Neuronal stem cell (in vitro differentiated cells): Measurements from ENCODE around the gene DTX3.
A peak's percentile ranks its signal among the peaks of the same experiment; 100 is the strongest.

Experiments
- DNase-seq: peaks from one replicate; pipeline ENCODE4 v3.0.0-alpha.2; 2013; ENCODE audit warnings: low spot score
- H2AFZ ChIP-seq: one replicate; pipeline ENCODE4 v1.6.1; 2013; ENCODE audit warnings: mild to moderate bottlenecking, low read length, inconsistent platforms
- H2AK5ac ChIP-seq: 2 replicates; pipeline ENCODE4 v1.6.1; 2013; ENCODE audit warnings: low read depth, mild to moderate bottlenecking, inconsistent platforms, low read length, moderate library complexity, mixed read lengths
- H2BK120ac ChIP-seq: 2 replicates; pipeline ENCODE4 v1.6.1; 2013; ENCODE audit warnings: low read depth, mild to moderate bottlenecking, inconsistent platforms, low read length, moderate library complexity, mixed read lengths
- H2BK12ac ChIP-seq: one replicate; pipeline ENCODE4 v1.6.1; 2013; ENCODE audit warnings: low read length, inconsistent platforms
- H2BK15ac ChIP-seq: 2 replicates; pipeline ENCODE4 v1.6.1; 2013; ENCODE audit warnings: mild to moderate bottlenecking, low read length, inconsistent platforms, mixed read lengths
- H2BK5ac ChIP-seq: one replicate; pipeline ENCODE4 v1.6.1; 2013; ENCODE audit warnings: inconsistent platforms, mild to moderate bottlenecking, low read length, moderate library complexity
- H3K14ac ChIP-seq: one replicate; pipeline ENCODE4 v1.6.1; 2013; ENCODE audit warnings: low read length, inconsistent platforms
- H3K18ac ChIP-seq: 2 replicates; pipeline ENCODE4 v1.6.1; 2013; ENCODE audit warnings: low read length, inconsistent platforms
- H3K23ac ChIP-seq: 2 replicates; pipeline ENCODE4 v1.6.1; 2013; ENCODE audit warnings: low read depth, mild to moderate bottlenecking, mixed read lengths, low read length, inconsistent platforms; ENCODE audit not compliant: poor library complexity
- H3K27ac ChIP-seq: replicated peaks from 3 replicates; pipeline ENCODE4 v1.5.1; 2013; ENCODE audit warnings: low read length, inconsistent platforms
- H3K27me3 ChIP-seq, 3 experiments: 2 replicates each; pipeline ENCODE4 v1.6.1; 2013; ENCODE audit warnings: low read length in 3 of 3, mild to moderate bottlenecking in 2 of 3, inconsistent platforms in 1 of 3, low read depth in 1 of 3, mixed read lengths in 1 of 3, moderate library complexity in 1 of 3; ENCODE audit not compliant: control insufficient read depth in 3 of 3, insufficient read depth in 3 of 3
- H3K36me3 ChIP-seq, 2 donors: replicated peaks in 1 of 2; 2 replicates each; pipeline ENCODE4 v1.6.1; 2013; ENCODE audit warnings: low read length in 2 of 2; ENCODE audit not compliant: control insufficient read depth in 2 of 2, insufficient read depth in 2 of 2
- H3K4ac ChIP-seq: 2 replicates; pipeline ENCODE4 v1.6.1; 2013; ENCODE audit warnings: inconsistent platforms, mild to moderate bottlenecking, low read length, moderate library complexity
- H3K4me1 ChIP-seq, 2 donors: 1 replicate in 1 of 2; 2 replicates in 1 of 2; pipeline ENCODE4 v1.6.1; 2013; ENCODE audit warnings: low read length in 2 of 2, low read depth in 1 of 2; ENCODE audit not compliant: control insufficient read depth in 2 of 2, insufficient read depth in 1 of 2
- H3K4me2 ChIP-seq: one replicate; pipeline ENCODE4 v1.6.1; 2013; ENCODE audit warnings: mild to moderate bottlenecking, low read length, inconsistent platforms; ENCODE audit not compliant: insufficient read depth, poor library complexity, severe bottlenecking
- H3K4me3 ChIP-seq, 2 donors: 2 replicates each; pipeline ENCODE4 v1.5.1; 2013; ENCODE audit warnings: low read length in 2 of 2, mild to moderate bottlenecking in 2 of 2, inconsistent platforms in 1 of 2, moderate library complexity in 1 of 2
- H3K79me1 ChIP-seq: one replicate; pipeline ENCODE4 v1.6.1; 2013; ENCODE audit warnings: low read depth, mild to moderate bottlenecking, inconsistent platforms, low read length, moderate library complexity
- H3K9ac ChIP-seq: one replicate; pipeline ENCODE4 v1.6.1; 2013; ENCODE audit warnings: mild to moderate bottlenecking, low read depth, low read length, inconsistent platforms; ENCODE audit not compliant: poor library complexity
- H3K9me3 ChIP-seq, 2 donors: replicated peaks in 1 of 2; 2 replicates each; pipeline versions ENCODE3 to v1.6.1; 2013; ENCODE audit warnings: low read length in 2 of 2, mild to moderate bottlenecking in 2 of 2, inconsistent platforms in 1 of 2, low read depth in 1 of 2, mixed read lengths in 1 of 2, moderate library complexity in 1 of 2; ENCODE audit not compliant: control insufficient read depth in 2 of 2, insufficient read depth in 1 of 2
- H4K8ac ChIP-seq: one replicate; pipeline ENCODE4 v1.6.1; 2013; ENCODE audit warnings: low read depth, mild to moderate bottlenecking, inconsistent platforms, low read length, moderate library complexity
- H4K91ac ChIP-seq: one replicate; pipeline ENCODE4 v1.6.1; 2013; ENCODE audit warnings: low read length, low read depth, mild to moderate bottlenecking, inconsistent platforms; ENCODE audit not compliant: poor library complexity
- WGBS, 2 donors: extraction: QIAGEN DNeasy Blood & Tissue Kit; methylation state at CpG; one replicate each; pipeline ENCODE4 v1.1.7; 2013; ENCODE audit warnings: missing lambda C conversion rate in 2 of 2, mixed read lengths in 1 of 2; ENCODE audit not compliant: insufficient read length in 2 of 2, insufficient replicate concordance in 1 of 2; ENCODE audit errors: extremely low coverage in 2 of 2; 5-methylcytosine and 5-hydroxymethylcytosine counted together

Gene DTX3

DNA sequence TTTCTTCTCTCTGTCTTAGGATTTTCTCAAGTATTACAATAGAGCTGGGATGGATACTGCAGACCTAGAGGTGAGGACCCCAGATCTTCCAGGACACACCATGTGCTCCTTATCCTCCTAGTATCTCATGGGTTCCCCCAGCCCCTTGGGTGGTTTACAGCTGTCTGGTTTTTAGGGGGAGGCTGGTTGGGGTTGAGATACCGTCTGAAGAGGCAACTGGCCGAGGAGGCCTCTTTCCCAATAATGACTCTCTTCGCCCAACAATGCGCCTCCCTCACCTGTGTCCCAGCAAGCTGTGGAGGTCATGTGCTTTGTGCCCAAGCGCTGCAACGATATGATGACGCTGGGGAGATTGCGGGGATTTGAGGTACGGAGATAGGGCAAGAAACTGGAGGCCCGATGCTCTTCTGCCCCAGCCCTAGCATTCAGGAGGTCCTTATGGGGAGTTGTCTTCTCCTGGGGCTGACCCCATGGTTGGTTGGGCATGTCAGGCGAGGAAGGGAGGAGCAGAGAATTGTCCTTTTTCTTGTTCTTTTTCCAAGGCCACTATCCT lies 10.4 kb downstream of the DTX3 start:
- H2BK5ac ChIP-seq = no peak overlapping the region
- no peak overlapping the region for H3K9ac ChIP-seq
- H3K18ac ChIP-seq = no peak overlapping the region
- H3K9me3 ChIP-seq = no peaks in the 10 kb centered on the region
- peaks cover 13 to 54% of the 10 kb centered on the region in 2 donors for H3K36me3 ChIP-seq
- H3K27ac ChIP-seq = no peak overlapping the region
- no peak overlapping the region for H2BK15ac ChIP-seq
- no peak overlapping the region for H4K91ac ChIP-seq
- H2BK120ac ChIP-seq = no peak overlapping the region
- no peak overlapping the region for H3K23ac ChIP-seq
- H2AFZ ChIP-seq = no peak overlapping the region
- no CpG with 5 or more reads among the region's 11 CpGs for WGBS, 2 donors
- peaks cover 0 to 30% (median 9%) of the 10 kb centered on the region in 3 experiments for H3K27me3 ChIP-seq
- no peak overlapping the region for H3K14ac ChIP-seq
- peaks cover 6 to 9% of the 10 kb centered on the region in 2 donors for H3K4me1 ChIP-seq
- H4K8ac ChIP-seq = no peak overlapping the region
- H3K4me2 ChIP-seq = no peak overlapping the region
- no peak for DNase-seq
- H3K4ac ChIP-seq = no peak overlapping the region
- H3K79me1 ChIP-seq = no peaks in the 10 kb centered on the region
- H2AK5ac ChIP-seq = no peak overlapping the region
- H2BK12ac ChIP-seq = no peak overlapping the region
- no peak overlapping the region for H3K4me3 ChIP-seq

DNA sequence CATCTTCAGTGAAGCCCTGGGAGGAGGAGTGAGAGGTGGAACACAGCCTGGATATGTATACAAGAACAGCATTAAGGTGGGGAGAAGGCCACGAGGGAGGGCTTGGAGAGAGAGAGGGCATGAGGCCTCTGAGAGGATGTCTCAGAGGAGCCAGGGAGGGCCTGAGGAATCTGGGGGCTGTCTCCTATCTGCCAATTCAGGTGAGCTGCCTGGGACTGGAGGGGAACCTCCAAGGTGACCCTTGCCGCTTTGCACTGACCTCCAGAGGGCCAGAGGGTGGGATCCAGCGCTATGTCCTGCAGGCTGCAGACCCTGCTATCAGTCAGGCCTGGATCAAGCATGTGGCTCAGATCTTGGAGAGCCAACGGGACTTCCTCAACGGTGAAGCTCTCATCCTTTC lies 11.0 kb downstream of the DTX3 start:
- no peak overlapping the region for H3K14ac ChIP-seq
- peaks cover 13 to 54% of the 10 kb centered on the region in 2 donors for H3K36me3 ChIP-seq
- H3K4me3 ChIP-seq = no peak overlapping the region
- no peak overlapping the region for H3K18ac ChIP-seq
- H3K27ac ChIP-seq = no peak overlapping the region
- H3K79me1 ChIP-seq = no peaks in the 10 kb centered on the region
- DNase-seq = no peak
- peak overlapping the region; percentile 30 for H2BK5ac ChIP-seq
- H3K4ac ChIP-seq = no peak overlapping the region
- no peaks in the 10 kb centered on the region for H3K9me3 ChIP-seq
- no peak overlapping the region for H2AFZ ChIP-seq
- no peak overlapping the region for H3K23ac ChIP-seq
- no peak overlapping the region for H2AK5ac ChIP-seq
- H2BK15ac ChIP-seq = no peak overlapping the region
- no peak overlapping the region for H4K91ac ChIP-seq
- no peak overlapping the region for H4K8ac ChIP-seq
- H2BK120ac ChIP-seq = no peak overlapping the region
- no peak overlapping the region for H3K9ac ChIP-seq
- H3K4me2 ChIP-seq = no peak overlapping the region
- peaks cover 0 to 33% (median 15%) of the 10 kb centered on the region in 3 experiments for H3K27me3 ChIP-seq
- H2BK12ac ChIP-seq = no peak overlapping the region
- H3K4me1 ChIP-seq = peaks cover 4 to 6% of the 10 kb centered on the region in 2 donors
- WGBS, 2 donors = no CpG with 5 or more reads among the region's 5 CpGs

- Histone ChIP-seq H3K36me3 (peaks cover 13 to 54% of the 10 kb centered on the region in 2 donors), H3K4ac (no peak overlapping the region), H3K4me3 (no peak overlapping the region), H3K23ac (no peak overlapping the region), H2BK12ac (no peak overlapping the region), H3K4me1 (peaks cover 3 to 9% of the 10 kb centered on the region in 2 donors), H2BK120ac (no peak overlapping the region), H3K14ac (no peak overlapping the region), H3K4me2 (no peak overlapping the region), H2AFZ (no peak overlapping the region), H3K9me3 (no peaks in the 10 kb centered on the region), H3K27ac (no peak overlapping the region), H3K9ac (no peak overlapping the region), H2BK5ac (no peak overlapping the region), H4K8ac (no peak overlapping the region), H3K79me1 (no peaks in the 10 kb centered on the region), H2BK15ac (no peak overlapping the region), H3K27me3 (peaks cover 0 to 42% (median 24%) of the 10 kb centered on the region in 3 experiments), H3K18ac (no peak overlapping the region), H4K91ac (no peak overlapping the region), H2AK5ac (no peak overlapping the region)
- WGBS, 2 donors = no CpG with 5 or more reads among the region's 3 CpGs
- no peak for DNase-seq
These were observed 11.9 kb downstream of the DTX3 start for GRCh38 chr12:57616383-57617101.

DNA sequence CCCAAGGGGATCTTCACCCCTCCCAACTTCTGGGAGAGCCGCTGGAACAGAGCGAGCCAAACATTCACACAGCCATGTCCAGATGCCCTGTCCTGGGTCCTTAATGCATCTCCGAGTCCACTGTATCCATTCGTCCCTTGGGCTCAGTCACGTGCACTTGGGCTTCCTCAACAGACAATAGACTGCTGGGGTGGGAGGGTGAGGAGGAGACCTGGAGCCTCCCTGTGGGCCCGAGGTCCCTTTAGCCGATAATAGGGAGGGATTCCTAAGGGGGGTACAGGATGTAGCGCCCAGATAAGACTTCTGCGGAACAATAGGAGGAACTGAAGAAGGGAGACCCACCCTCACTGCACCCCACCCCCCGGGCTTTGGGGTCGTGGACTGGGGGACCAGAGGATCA lies 13.3 kb downstream of the DTX3 start:
- no peak overlapping the region for H3K4me2 ChIP-seq
- peaks cover 13 to 52% of the 10 kb centered on the region in 2 donors for H3K36me3 ChIP-seq
- no peak overlapping the region for H4K91ac ChIP-seq
- no peak overlapping the region for H2AFZ ChIP-seq
- no peak overlapping the region for H2BK12ac ChIP-seq
- H3K4me1 ChIP-seq = peaks cover 1 to 8% of the 10 kb centered on the region in 2 donors
- H3K27me3 ChIP-seq = peaks cover 0 to 56% (median 30%) of the 10 kb centered on the region in 3 experiments
- no peak overlapping the region for H3K23ac ChIP-seq
- DNase-seq = no peak
- no peak overlapping the region for H3K4ac ChIP-seq
- H2BK120ac ChIP-seq = no peak overlapping the region
- H3K9me3 ChIP-seq = no peaks in the 10 kb centered on the region
- H3K27ac ChIP-seq = no peak overlapping the region
- no peaks in the 10 kb centered on the region for H3K79me1 ChIP-seq
- H3K18ac ChIP-seq = no peak overlapping the region
- H3K9ac ChIP-seq = no peak overlapping the region
- no peak overlapping the region for H2BK5ac ChIP-seq
- no peak overlapping the region for H2AK5ac ChIP-seq
- no peak overlapping the region for H4K8ac ChIP-seq
- no peak overlapping the region for H3K14ac ChIP-seq
- H2BK15ac ChIP-seq = no peak overlapping the region
- no CpG with 5 or more reads among the region's 11 CpGs for WGBS, 2 donors
- no peak overlapping the region for H3K4me3 ChIP-seq
